GM21528 (cell line): ENCODE results near the gene PCDH9.
A peak's percentile ranks its signal among the peaks of the same experiment; 100 is the strongest.

ENCODE experiments used
- ATAC-seq: cut with Tn5 transposase; IDR thresholded peaks from one replicate; pipeline ENCODE4 v1.9.1; 2021; ENCODE audit warnings: mild to moderate bottlenecking, moderate library complexity; ENCODE audit not compliant: unreplicated experiment, low FRiP score

Gene PCDH9

DNA sequence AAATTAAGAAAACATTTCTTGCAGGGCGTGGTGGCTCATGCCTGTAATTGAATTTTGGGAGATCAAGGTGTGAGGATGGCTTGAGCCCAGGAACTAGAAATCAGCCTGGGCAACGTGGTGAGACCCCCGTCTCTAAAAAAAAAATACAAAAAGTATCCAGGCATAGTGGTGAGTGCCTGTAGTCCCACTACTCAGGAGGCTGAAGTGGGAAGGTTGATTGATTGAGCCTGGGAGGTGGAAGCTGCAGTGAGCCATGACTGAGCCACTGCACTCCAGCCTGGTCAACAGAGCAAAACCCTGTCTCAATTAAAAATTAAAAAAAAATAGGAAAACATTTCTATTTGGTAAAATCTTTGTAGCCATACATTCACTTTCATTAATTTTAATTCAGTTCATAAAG is 526.5 kb downstream of the PCDH9 start:
- ATAC-seq, result no peak

DNA sequence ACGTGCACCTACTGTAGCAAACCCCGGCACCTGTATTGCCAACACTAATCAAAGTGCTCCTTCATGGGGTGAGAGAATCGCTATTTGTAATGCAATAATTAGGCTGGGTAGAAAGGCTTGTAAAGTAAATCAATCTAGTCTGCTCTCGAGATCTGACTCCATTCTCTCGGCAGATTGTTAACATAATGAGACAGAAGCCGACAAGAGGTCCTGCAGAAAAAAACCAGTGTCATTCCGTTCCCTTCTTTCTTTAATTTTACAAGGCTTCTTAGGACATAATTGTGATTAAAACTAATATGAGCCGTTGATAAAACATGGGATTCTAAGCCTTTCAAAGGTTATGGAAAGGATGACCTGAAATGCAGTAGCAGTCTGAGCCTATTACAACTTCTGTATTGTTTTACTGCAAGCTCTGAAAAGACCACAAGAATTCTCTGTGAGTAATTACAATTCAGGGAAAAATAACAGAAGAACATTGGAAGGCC is 530.0 kb downstream of the PCDH9 start:
- no peak for ATAC-seq

- ATAC-seq, result no peak
These were observed 536.5 kb downstream of the PCDH9 start for GRCh38 chr13:66693656-66694055.

GRCh38 chr13:66691149-66691548 is 539.0 kb downstream of the PCDH9 start:
- no peak for ATAC-seq

- ATAC-seq, result no peak
These were observed 540.5 kb downstream of the PCDH9 start for GRCh38 chr13:66689628-66690027.

DNA sequence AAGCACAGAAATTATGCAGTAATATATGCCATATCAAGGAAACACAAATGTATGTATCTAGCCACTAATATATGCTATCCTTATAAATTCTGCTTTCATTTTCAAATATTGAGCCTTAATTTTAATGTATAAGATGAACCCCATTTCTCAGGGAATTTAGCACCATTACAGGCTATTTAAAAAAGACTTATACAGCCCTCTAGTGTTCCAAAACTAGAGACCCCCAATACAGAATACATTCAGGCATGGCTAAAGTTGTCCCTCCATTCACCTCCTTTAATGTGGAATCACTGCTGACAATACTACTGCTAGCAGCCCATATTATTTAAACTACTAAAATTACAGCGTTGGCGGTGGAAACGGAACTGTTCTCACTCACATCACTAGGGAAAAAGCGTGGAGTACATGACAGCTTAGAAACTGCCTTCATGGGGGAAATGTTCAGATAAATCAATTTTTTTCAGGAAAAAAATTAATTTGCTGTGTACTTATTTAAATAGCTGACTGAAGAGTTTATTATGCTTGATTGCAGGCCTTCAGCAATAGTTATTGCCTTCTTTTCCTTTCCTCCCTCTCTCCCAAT is 541.0 kb downstream of the PCDH9 start:
- ATAC-seq, result no peak

GRCh38 chr13:66681403-66681802 is 548.7 kb downstream of the PCDH9 start:
- ATAC-seq, result no peak

DNA sequence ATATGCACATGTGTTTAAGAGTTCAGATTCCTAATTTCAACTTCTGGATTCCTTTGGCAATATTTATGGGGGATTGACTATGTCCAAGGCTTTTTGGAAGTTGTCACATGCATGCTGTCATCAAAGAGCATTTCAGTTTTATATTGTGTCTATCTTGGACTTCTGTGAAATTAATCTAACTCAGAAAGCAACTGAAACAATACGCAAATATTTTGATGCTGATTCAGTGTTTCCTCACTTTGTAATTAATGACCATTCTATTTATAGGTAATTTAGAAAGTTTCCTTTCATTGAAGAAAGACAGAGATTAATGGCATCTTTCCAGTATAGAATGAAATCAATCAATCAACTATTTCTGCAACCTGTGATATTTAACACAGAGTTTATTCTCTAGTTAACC is 550.1 kb downstream of the PCDH9 start:
- no peak for ATAC-seq

DNA sequence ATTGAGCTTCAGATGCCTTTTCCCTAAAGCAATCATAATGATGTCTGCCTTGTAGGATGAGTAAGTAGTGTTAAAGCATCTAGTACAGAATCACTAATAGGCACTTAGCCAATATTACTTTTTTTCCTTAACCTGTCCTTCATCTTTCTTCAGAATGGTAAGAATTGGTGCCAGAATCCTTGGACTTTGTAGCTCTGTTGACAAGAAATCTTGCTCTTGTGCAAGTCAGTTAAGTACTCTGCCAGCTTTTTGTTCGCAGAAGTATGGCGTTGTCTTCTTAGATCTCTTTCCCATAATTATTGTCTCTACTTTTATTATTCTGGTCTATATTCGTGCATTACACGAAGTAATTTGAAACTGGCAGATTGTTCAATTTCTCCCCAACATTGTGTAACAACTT is 554.5 kb downstream of the PCDH9 start:
- no peak for ATAC-seq

GRCh38 chr13:66673401-66673800 is 556.7 kb downstream of the PCDH9 start:
- no peak for ATAC-seq

DNA sequence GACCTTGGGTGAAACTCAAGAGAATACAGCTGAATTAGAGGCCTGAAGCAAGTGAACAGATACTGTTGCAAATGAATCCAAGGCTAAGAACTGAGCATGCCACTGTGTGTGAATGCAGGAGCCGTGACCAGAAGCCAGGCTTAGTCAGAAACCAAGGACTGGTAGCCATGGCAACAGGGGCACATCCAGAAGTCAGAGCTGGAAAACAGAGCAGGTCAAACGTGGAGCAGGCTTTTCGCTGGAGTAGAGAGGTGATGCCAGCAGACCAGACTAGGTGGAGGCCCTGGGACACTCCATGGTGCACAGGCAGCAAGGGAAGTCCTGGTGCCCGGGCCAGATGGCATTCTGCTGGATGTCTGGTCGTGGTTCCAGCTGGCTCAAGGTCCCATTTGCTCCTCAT is 564.1 kb downstream of the PCDH9 start:
- no peak for ATAC-seq

- no peak for ATAC-seq
These were observed 566.4 kb downstream of the PCDH9 start for GRCh38 chr13:66663711-66664110.

- no peak for ATAC-seq
These were observed 566.9 kb downstream of the PCDH9 start for GRCh38 chr13:66663206-66663605.

DNA sequence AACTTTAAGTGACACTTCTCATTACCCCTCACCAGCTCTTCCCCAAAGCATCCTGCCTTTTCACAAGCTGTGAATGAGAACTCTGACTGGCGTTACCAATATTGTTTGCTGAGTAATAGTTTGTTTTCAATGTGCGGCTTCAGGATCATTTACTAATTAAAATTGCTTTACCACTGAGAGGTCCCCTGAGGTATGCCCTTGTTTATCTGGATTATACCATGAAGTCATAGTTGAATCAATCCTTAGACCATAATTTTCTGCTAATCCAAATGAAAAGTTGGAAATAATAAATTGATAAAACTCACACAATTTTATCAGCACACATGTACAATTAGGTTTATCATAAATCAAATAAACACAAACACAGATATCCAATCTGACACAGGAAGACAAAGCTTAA is 568.8 kb downstream of the PCDH9 start:
- no peak for ATAC-seq

DNA sequence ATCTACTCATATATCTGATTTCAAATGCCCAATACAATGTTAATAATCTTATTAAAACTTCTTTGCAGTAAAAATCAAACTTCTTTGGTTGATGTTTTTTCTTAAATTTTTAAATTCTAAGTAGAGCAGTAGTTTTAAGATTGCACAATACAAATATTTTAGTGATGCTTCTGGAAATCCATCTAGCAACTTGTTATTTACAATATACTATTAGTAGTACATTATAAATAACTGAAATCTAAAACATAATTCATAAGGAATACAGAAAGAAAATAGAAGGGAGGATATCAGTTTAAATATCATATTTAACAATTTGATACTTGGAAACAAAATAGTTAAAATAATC is 569.7 kb downstream of the PCDH9 start:
- no peak for ATAC-seq

DNA sequence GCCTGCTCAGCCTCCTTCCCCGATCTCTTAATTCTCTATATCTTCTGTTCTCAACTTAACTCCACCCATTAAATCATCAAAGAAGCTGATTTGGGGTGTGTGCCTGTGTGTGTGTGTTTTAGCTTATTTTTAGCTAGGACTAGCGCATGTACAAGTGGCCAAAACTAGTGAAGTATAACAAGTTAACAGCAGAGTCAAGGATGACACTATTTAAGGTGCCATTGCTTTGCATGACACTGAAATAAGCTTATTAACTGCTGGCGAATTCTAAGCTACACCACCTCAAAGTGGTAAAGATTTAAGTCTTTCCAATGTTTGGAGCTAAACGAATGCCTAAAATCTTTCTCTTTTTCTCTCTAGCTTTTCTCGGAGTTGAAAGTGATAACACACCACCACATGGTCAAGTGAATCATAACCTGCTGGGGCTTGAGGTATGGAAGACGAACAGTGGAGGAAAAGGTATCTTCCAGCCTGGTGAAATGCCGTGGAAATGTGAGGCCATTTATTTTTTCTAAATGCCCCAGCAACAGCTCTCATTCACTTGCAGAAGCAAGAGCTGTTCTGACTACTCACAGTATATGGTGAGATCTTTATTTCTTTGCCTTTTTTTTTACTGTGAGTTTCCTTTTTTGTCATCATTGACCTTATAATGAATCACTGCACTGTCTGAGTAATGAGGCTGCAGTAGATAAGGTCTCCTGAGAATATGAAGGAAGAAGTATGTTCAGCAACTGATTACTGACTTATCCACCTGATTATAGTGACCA is 570.3 kb downstream of the PCDH9 start:
- ATAC-seq, result peak; percentile 75

DNA sequence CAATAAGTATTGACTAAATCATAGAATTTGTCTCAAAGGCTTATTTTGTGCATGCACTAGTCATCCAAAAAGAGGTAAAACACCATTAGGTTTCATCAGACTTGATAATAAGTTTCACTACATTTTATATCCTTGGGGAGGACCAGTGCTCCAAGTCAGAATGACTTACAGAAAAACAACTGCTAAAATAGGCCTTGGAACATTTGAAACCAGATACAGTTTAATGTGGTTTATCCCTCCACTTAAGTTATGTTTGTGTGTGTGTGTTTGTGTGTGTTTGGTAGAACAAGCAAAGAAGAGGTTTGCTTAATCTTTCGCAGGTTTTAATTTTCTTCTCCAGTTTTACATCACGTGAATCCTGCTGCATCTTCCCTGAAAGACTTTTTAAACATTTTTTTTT is 570.9 kb downstream of the PCDH9 start:
- ATAC-seq, result no peak

DNA sequence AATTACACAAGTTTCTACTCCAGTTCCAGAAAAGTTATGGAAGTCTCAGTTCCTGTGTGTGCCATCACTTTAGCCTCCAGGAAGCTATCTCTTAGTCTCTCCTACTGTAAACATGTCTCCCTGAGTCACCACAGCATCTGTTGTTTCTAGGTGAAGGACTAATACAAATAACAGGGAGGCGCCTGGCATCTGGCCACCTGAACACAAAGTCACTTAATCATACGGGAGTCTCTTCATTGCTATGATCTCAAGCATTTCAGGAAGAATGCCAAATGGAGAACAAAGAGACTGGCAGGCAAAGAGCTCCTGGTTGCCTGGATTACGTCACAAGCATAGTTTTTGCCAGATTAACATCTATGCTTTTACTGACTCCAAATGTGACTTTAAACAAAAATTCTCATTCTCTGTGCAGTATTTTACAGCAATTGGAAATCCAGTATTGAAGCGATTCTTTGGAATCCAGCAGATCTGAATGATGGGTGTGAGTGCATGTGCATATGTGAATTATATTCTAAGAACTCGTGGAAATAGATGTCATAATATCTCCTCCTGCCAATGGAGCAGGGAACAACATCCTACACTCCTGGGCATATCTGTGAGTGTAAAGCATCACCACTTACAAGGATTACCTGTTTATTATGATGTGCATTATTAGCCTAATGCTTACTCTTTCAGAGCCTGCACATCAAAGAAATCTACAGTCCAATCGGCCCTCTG is 572.8 kb downstream of the PCDH9 start:
- ATAC-seq, result no peak

GRCh38 chr13:66655847-66656454 is 574.2 kb downstream of the PCDH9 start:
- no peak for ATAC-seq

DNA sequence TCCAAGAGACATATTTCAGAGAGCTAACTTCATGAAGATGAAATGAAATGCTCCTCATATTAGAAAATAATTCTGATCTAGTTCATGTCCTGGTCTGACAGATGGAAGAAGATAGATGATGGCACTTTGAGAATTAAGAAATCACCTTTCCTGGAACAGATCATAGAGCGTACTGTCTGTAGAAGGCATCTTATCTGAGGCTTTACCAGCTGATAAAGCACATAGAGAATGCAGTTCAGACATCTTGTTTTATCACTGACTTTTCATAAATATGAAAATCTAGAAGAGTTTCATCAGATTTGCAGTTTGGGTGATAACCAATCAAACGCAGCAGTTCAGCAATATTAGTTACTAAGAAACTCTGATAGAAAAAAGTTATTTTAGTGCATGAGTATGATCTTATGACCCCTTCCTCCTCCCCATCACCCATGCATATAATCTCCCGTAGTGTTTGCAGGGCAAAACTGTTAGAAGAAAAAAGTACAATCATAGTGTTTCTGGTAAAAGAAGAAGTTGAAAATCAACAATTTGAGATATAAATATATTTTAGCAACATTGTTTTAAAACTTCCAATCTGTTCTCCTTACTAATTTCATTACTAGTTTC is 585.2 kb downstream of the PCDH9 start:
- ATAC-seq, result no peak

DNA sequence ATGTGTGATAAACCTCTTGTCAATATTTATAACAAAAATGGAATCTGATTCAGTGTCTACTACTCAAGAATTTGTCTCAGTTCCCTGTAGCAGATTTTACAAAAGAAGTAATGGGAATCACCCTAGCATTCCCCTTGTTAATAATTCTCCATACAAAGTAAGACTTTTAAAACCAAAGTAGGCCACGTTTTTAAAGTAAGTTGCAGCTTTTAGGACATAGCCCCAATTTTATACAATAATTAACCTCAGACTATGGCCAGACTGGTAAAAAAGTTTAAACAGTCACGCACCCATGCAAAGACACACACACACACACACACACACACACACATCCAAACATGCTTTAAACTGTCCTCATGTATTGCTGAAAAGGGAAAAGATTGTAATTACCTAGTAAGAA is 589.9 kb downstream of the PCDH9 start:
- ATAC-seq, result no peak
